HG03442 (cell line): Measurements from ENCODE around the gene LONP2.
"Not testable (repeated sequence)": the region's sequence is repeated elsewhere in the genome, so short reads cannot be mapped to it uniquely, and the experiment has no call there.

Experiments used
- ATAC-seq: cut with Tn5 transposase; IDR thresholded peaks from one replicate; pipeline ENCODE4 v1.9.1; 2021; ENCODE audit warnings: mild to moderate bottlenecking, moderate library complexity; ENCODE audit not compliant: unreplicated experiment

LONP2 gene

GRCh38 chr16:48235556-48236136 is 8.5 kb upstream of the LONP2 start:
- no peak for ATAC-seq

- no peak for ATAC-seq
Observed at GRCh38 chr16:48236286-48236685, 7.8 kb upstream of the LONP2 start.

GRCh38 chr16:48240147-48240546 is 4.0 kb upstream of the LONP2 start:
- ATAC-seq: not testable (repeated sequence)

- no peak for ATAC-seq
Observed at GRCh38 chr16:48244863-48245195, 729 bp downstream of the LONP2 start.

- ATAC-seq: no peak
Observed at GRCh38 chr16:48246066-48246465, 2.0 kb downstream of the LONP2 start.

- no peak for ATAC-seq
Observed at GRCh38 chr16:48247311-48247710, 3.2 kb downstream of the LONP2 start, which contains the start of gene ABCC11. TSS of gene ABCC11 (minus strand) at chr16:48247539. CDS start at chr16:48231921, 15,618 bp downstream.

GRCh38 chr16:48250520-48251278 is 6.6 kb downstream of the LONP2 start:
- no peak for ATAC-seq

- ATAC-seq: no peak
Observed at GRCh38 chr16:48252013-48252412, 7.9 kb downstream of the LONP2 start.

- ATAC-seq: no peak
Observed at GRCh38 chr16:48256579-48257177, 12.6 kb downstream of the LONP2 start.

- no peak for ATAC-seq
Observed at GRCh38 chr16:48261569-48261968, 17.5 kb downstream of the LONP2 start.

- no peak for ATAC-seq
Observed at GRCh38 chr16:48262631-48263030, 18.5 kb downstream of the LONP2 start.

- ATAC-seq: no peak
Observed at GRCh38 chr16:48269011-48269410, 24.9 kb downstream of the LONP2 start.

- no peak for ATAC-seq
Observed at GRCh38 chr16:48271728-48272127, 27.6 kb downstream of the LONP2 start.

GRCh38 chr16:48272837-48273421 is 28.8 kb downstream of the LONP2 start:
- ATAC-seq: no peak

GRCh38 chr16:48274476-48274875 is 30.4 kb downstream of the LONP2 start:
- ATAC-seq: no peak

GRCh38 chr16:48276102-48276501 is 32.0 kb downstream of the LONP2 start:
- ATAC-seq: no peak

- ATAC-seq: no peak
Observed at GRCh38 chr16:48277158-48277557, 33.1 kb downstream of the LONP2 start.

GRCh38 chr16:48279199-48279598 is 35.1 kb downstream of the LONP2 start:
- ATAC-seq: no peak

- ATAC-seq: no peak
Observed at GRCh38 chr16:48280546-48280945, 36.4 kb downstream of the LONP2 start.

- no peak for ATAC-seq
Observed at GRCh38 chr16:48282636-48283263, 38.6 kb downstream of the LONP2 start.

- no peak for ATAC-seq
Observed at GRCh38 chr16:48284772-48285409, 40.8 kb downstream of the LONP2 start.
